ENCODE measurements around the gene SMPDL3B.

SMPDL3B gene

GRCh38 chr1:27967884-27968466 lies 33.2 kb downstream of the SMPDL3B start:
- H3K36me3 ChIP-seq (ENCODE audit: control insufficient read depth, insufficient read depth, low read length), result peaks cover 9% of the 10 kb centered on the region
- no peaks in the 10 kb centered on the region for H3K4me1 ChIP-seq (ENCODE audit: control insufficient read depth, insufficient read depth, low read length)
- WGBS, 2 experiments, result 85 to 94% methylated on average over 4 of the region's 4 CpGs
- H3K9me3 ChIP-seq (ENCODE audit: control insufficient read depth, low read length), result no peaks in the 10 kb centered on the region
- no peak overlapping the region for H3K27ac ChIP-seq (ENCODE audit: insufficient read depth, low read depth, low read length, poor library complexity, severe bottlenecking)
- no peaks in the 10 kb centered on the region for H3K27me3 ChIP-seq (ENCODE audit: control insufficient read depth, insufficient read depth, low read length, poor library complexity, severe bottlenecking)
- H3K4me3 ChIP-seq (ENCODE audit: insufficient read depth, low read depth, low read length), result no peak overlapping the region

DNA sequence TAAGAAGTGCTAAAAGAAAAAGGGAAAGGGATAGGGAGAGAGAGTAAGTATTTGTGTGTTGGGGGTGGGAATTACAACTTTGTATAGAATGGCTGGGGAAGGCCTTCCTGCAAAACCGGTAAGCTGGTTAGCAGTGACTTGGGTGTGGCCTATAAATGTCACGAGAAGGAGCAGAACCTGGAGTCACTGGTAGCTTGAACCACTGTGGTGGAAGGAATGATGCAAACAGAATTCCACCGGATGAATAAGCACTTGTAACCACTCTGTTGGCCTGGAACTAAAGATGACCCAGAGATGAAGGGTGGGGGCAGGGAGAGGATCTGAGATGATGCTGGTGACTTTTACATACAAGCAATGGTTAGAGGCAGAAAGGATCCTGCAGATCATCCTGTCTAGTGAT lies 33.9 kb downstream of the SMPDL3B start:
- no peak overlapping the region for H3K27ac ChIP-seq (ENCODE audit: insufficient read depth, low read depth, low read length, poor library complexity, severe bottlenecking)
- 91 to 92% methylated on average over 3 of the region's 3 CpGs for WGBS, 2 experiments
- no peak overlapping the region for H3K4me3 ChIP-seq (ENCODE audit: insufficient read depth, low read depth, low read length)
- H3K4me1 ChIP-seq (ENCODE audit: control insufficient read depth, insufficient read depth, low read length), result no peaks in the 10 kb centered on the region
- peaks cover 9% of the 10 kb centered on the region for H3K36me3 ChIP-seq (ENCODE audit: control insufficient read depth, insufficient read depth, low read length)
- no peaks in the 10 kb centered on the region for H3K9me3 ChIP-seq (ENCODE audit: control insufficient read depth, low read length)
- H3K27me3 ChIP-seq (ENCODE audit: control insufficient read depth, insufficient read depth, low read length, poor library complexity, severe bottlenecking), result no peaks in the 10 kb centered on the region

DNA sequence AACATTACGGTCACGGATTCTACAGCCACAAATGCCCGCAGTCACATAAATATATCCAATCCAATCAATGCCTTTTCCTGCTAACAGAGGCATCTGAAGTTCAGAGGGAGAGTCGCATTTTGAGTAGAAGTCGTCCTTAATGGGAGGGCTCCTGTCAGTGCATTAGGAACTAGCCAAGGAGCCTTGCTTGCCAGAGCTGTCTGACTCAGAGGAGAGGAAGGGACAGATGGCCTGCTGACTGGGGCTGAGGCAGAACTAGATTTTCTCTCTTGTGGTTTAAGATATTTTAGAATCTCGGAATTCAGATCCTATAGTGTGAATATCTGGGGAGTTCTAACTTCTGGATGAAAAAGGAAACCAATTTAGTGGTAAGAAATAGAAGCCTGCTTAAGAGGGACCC lies 35.6 kb downstream of the SMPDL3B start:
- 93 to 94% methylated on average over 6 of the region's 6 CpGs for WGBS, 2 experiments
- no peaks in the 10 kb centered on the region for H3K9me3 ChIP-seq (ENCODE audit: control insufficient read depth, low read length)
- no peaks in the 10 kb centered on the region for H3K27me3 ChIP-seq (ENCODE audit: control insufficient read depth, insufficient read depth, low read length, poor library complexity, severe bottlenecking)
- no peak overlapping the region for H3K4me3 ChIP-seq (ENCODE audit: insufficient read depth, low read depth, low read length)
- H3K36me3 ChIP-seq (ENCODE audit: control insufficient read depth, insufficient read depth, low read length), result peaks cover 9% of the 10 kb centered on the region
- no peak overlapping the region for H3K27ac ChIP-seq (ENCODE audit: insufficient read depth, low read depth, low read length, poor library complexity, severe bottlenecking)
- H3K4me1 ChIP-seq (ENCODE audit: control insufficient read depth, insufficient read depth, low read length), result no peaks in the 10 kb centered on the region

DNA sequence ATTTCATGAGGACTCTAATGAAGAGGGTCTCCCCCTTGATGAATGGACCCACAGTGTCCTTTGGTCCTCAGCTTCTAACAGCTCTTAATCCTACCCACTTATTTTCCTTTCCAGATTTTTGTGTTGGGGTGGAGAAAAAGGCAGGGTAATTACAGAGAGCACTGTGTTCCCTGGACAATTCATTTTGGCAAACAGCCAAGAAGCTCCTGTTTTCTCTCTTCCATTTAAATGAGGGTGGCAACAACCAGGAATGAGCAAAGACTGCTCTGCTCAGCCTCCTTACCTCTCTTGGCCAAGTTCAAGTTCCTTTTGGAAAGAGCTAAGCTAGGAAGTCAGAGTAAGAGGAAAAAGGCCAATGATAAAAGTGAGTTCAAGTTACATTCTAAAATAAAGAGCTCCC lies 36.9 kb downstream of the SMPDL3B start:
- Histone ChIP-seq H3K27me3 (ENCODE audit: control insufficient read depth, insufficient read depth, low read length, poor library complexity, severe bottlenecking) (no peaks in the 10 kb centered on the region), H3K9me3 (ENCODE audit: control insufficient read depth, low read length) (no peaks in the 10 kb centered on the region), H3K4me1 (ENCODE audit: control insufficient read depth, insufficient read depth, low read length) (no peaks in the 10 kb centered on the region), H3K4me3 (ENCODE audit: insufficient read depth, low read depth, low read length) (no peak overlapping the region), H3K27ac (ENCODE audit: insufficient read depth, low read depth, low read length, poor library complexity, severe bottlenecking) (no peak overlapping the region), H3K36me3 (ENCODE audit: control insufficient read depth, insufficient read depth, low read length) (peaks cover 9% of the 10 kb centered on the region)

GRCh38 chr1:27972141-27972540 lies 37.3 kb downstream of the SMPDL3B start:
- Histone ChIP-seq H3K9me3 (ENCODE audit: control insufficient read depth, low read length) (no peaks in the 10 kb centered on the region), H3K4me1 (ENCODE audit: control insufficient read depth, insufficient read depth, low read length) (no peaks in the 10 kb centered on the region), H3K36me3 (ENCODE audit: control insufficient read depth, insufficient read depth, low read length) (peaks cover 5% of the 10 kb centered on the region), H3K27ac (ENCODE audit: insufficient read depth, low read depth, low read length, poor library complexity, severe bottlenecking) (no peak overlapping the region), H3K4me3 (ENCODE audit: insufficient read depth, low read depth, low read length) (no peak overlapping the region), H3K27me3 (ENCODE audit: control insufficient read depth, insufficient read depth, low read length, poor library complexity, severe bottlenecking) (no peaks in the 10 kb centered on the region)
- WGBS, 2 experiments, result 93 to 100% methylated on average over 4 of the region's 4 CpGs

- 93 to 97% methylated on average over 2 to 4 of the region's 4 CpGs for WGBS, 2 experiments
- Histone ChIP-seq H3K9me3 (ENCODE audit: control insufficient read depth, low read length) (no peaks in the 10 kb centered on the region), H3K27me3 (ENCODE audit: control insufficient read depth, insufficient read depth, low read length, poor library complexity, severe bottlenecking) (no peaks in the 10 kb centered on the region), H3K27ac (ENCODE audit: insufficient read depth, low read depth, low read length, poor library complexity, severe bottlenecking) (no peak overlapping the region), H3K4me3 (ENCODE audit: insufficient read depth, low read depth, low read length) (no peak overlapping the region), H3K4me1 (ENCODE audit: control insufficient read depth, insufficient read depth, low read length) (no peaks in the 10 kb centered on the region), H3K36me3 (ENCODE audit: control insufficient read depth, insufficient read depth, low read length) (no peaks in the 10 kb centered on the region)
These were observed 39.1 kb downstream of the SMPDL3B start for GRCh38 chr1:27973771-27974416.

DNA sequence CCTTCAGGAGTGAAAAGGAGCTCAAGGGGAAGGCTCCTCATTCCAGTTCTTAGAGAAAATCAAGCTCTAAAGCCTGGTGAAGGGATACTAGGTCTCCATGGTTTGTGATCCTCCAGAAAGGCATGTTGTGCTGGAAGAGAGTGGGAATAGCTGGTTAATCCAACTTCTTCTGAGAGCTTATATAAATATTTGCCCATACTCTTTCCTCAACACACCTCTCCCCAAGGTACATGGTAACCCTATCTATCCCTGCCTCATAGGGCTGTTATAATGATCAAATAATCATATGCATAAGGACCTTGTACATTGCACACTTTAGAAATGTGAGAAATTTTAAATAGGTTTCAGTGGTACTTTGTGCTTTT lies 39.6 kb downstream of the SMPDL3B start:
- Histone ChIP-seq H3K27me3 (ENCODE audit: control insufficient read depth, insufficient read depth, low read length, poor library complexity, severe bottlenecking) (no peaks in the 10 kb centered on the region), H3K27ac (ENCODE audit: insufficient read depth, low read depth, low read length, poor library complexity, severe bottlenecking) (no peak overlapping the region), H3K36me3 (ENCODE audit: control insufficient read depth, insufficient read depth, low read length) (no peaks in the 10 kb centered on the region), H3K9me3 (ENCODE audit: control insufficient read depth, low read length) (no peaks in the 10 kb centered on the region), H3K4me3 (ENCODE audit: insufficient read depth, low read depth, low read length) (no peak overlapping the region), H3K4me1 (ENCODE audit: control insufficient read depth, insufficient read depth, low read length) (no peaks in the 10 kb centered on the region)

GRCh38 chr1:27979151-27979858 lies 44.5 kb downstream of the SMPDL3B start:
- WGBS, 2 experiments, result 92 to 95% methylated on average over 1 of the region's 1 CpG
- H3K27me3 ChIP-seq (ENCODE audit: control insufficient read depth, insufficient read depth, low read length, poor library complexity, severe bottlenecking), result no peaks in the 10 kb centered on the region
- no peaks in the 10 kb centered on the region for H3K9me3 ChIP-seq (ENCODE audit: control insufficient read depth, low read length)

DNA sequence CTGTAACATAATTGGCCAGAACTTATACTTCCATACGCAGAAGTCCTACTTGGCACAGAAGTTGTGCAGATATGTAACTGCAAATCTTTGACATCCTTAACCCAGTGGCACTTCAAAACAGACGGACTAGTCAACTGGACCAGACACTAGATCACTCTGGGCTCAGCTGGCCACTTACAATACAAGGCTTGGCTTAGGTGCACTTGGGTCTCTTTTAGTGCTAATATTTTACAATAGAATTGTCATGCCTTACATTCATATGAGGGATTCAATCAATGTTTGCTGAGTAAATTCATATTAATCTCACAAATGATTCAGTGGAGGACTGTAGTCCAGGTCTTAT lies 45.0 kb downstream of the SMPDL3B start:
- H3K9me3 ChIP-seq (ENCODE audit: control insufficient read depth, low read length), result no peaks in the 10 kb centered on the region
- no peak overlapping the region for H3K27ac ChIP-seq (ENCODE audit: insufficient read depth, low read depth, low read length, poor library complexity, severe bottlenecking)
- H3K27me3 ChIP-seq (ENCODE audit: control insufficient read depth, insufficient read depth, low read length, poor library complexity, severe bottlenecking), result no peaks in the 10 kb centered on the region
- H3K4me3 ChIP-seq (ENCODE audit: insufficient read depth, low read depth, low read length), result no peak overlapping the region
- H3K4me1 ChIP-seq (ENCODE audit: control insufficient read depth, insufficient read depth, low read length), result peaks cover 6% of the 10 kb centered on the region
- 86 to 87% methylated on average over 2 of the region's 2 CpGs for WGBS, 2 experiments
- H3K36me3 ChIP-seq (ENCODE audit: control insufficient read depth, insufficient read depth, low read length), result no peaks in the 10 kb centered on the region

More at GRCh38 chr1:27979151-27979858, 44.5 kb downstream of the SMPDL3B start:
- no peak overlapping the region for H3K4me3 ChIP-seq (ENCODE audit: insufficient read depth, low read depth, low read length)
- H3K27ac ChIP-seq (ENCODE audit: insufficient read depth, low read depth, low read length, poor library complexity, severe bottlenecking), result no peak overlapping the region
- peaks cover 6% of the 10 kb centered on the region for H3K4me1 ChIP-seq (ENCODE audit: control insufficient read depth, insufficient read depth, low read length)
- no peaks in the 10 kb centered on the region for H3K36me3 ChIP-seq (ENCODE audit: control insufficient read depth, insufficient read depth, low read length)

GRCh38 chr1:27980216-27980845 lies 45.5 kb downstream of the SMPDL3B start:
- WGBS, 2 experiments, result 85 to 100% methylated on average over 1 of the region's 1 CpG
- H3K4me3 ChIP-seq (ENCODE audit: insufficient read depth, low read depth, low read length), result no peak overlapping the region
- no peaks in the 10 kb centered on the region for H3K27me3 ChIP-seq (ENCODE audit: control insufficient read depth, insufficient read depth, low read length, poor library complexity, severe bottlenecking)
- H3K27ac ChIP-seq (ENCODE audit: insufficient read depth, low read depth, low read length, poor library complexity, severe bottlenecking), result no peak overlapping the region
- peaks cover 6% of the 10 kb centered on the region for H3K4me1 ChIP-seq (ENCODE audit: control insufficient read depth, insufficient read depth, low read length)
- no peaks in the 10 kb centered on the region for H3K36me3 ChIP-seq (ENCODE audit: control insufficient read depth, insufficient read depth, low read length)
- H3K9me3 ChIP-seq (ENCODE audit: control insufficient read depth, low read length), result no peaks in the 10 kb centered on the region

All from ectodermal cell (in vitro differentiated cells).